GM12875 (cell line): Measurements from ENCODE around the gene IDI2.

ENCODE experiments used
- H3K4me3 ChIP-seq: one replicate; pipeline ENCODE4 v1.5.1; 2011; ENCODE audit warnings: low read depth, low read length, control low read depth
- TF ChIP-seq, protein P1 (sequence below): IDR thresholded peaks from 2 replicates; pipeline ENCODE4 v1.5.1; 2011; ENCODE audit warnings: low read depth, mild to moderate bottlenecking, control low read depth, inconsistent platforms, low read length, moderate library complexity, borderline replicate concordance; ENCODE audit not compliant: insufficient read depth

IDI2 gene

DNA sequence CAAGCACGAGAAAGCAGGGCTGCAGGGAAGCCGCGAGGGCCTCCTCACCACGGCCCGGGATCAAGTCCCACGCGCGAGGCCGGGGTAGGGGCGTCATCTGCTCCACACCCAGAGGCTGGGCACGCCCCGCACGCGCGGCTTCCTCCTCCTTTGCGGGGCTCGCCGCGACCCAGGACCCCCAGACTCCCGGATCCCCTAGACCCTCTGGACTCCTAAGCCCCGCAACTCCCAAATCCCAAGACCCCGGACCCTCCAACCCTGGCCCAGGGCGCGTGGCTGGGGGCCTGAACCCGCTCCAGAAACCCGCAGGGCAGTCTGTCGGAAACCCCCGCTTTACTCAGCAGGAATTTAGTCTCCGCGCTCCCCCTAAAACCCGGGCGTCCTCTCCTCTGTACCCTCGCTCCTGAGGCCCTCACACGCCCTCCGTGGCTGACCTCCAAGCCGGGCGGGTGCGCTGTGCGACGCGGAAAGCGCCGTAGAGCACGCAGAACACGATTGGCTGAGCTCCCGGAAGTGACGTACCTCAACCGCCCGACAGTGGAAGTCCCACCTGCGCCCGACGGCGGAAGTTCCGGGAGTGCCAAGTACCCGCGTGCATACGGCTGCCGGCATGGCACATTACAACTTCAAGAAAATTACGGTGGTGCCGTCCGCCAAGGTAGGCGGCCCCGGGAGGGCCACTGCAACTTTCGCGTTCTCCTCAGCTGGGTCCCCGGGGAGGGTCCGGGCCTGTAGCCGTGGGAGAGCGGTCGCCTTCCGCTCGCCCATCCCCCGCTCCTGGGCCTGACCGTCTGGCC, 37.6 kb downstream of the IDI2 start, which contains the start of gene GTPBP4:
TSS of gene GTPBP4 (plus strand) at position 565 of the 797 bp plus-strand sequence. CDS start at position 611, 46 bp downstream.
- H3K4me3 ChIP-seq = peak within 1 kb of the TSS; percentile 92
- TF ChIP-seq, protein P1, sequence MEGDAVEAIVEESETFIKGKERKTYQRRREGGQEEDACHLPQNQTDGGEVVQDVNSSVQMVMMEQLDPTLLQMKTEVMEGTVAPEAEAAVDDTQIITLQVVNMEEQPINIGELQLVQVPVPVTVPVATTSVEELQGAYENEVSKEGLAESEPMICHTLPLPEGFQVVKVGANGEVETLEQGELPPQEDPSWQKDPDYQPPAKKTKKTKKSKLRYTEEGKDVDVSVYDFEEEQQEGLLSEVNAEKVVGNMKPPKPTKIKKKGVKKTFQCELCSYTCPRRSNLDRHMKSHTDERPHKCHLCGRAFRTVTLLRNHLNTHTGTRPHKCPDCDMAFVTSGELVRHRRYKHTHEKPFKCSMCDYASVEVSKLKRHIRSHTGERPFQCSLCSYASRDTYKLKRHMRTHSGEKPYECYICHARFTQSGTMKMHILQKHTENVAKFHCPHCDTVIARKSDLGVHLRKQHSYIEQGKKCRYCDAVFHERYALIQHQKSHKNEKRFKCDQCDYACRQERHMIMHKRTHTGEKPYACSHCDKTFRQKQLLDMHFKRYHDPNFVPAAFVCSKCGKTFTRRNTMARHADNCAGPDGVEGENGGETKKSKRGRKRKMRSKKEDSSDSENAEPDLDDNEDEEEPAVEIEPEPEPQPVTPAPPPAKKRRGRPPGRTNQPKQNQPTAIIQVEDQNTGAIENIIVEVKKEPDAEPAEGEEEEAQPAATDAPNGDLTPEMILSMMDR = 0 out of 2 replicates have a peak, but pooled peaks have one; percentile 12

DNA sequence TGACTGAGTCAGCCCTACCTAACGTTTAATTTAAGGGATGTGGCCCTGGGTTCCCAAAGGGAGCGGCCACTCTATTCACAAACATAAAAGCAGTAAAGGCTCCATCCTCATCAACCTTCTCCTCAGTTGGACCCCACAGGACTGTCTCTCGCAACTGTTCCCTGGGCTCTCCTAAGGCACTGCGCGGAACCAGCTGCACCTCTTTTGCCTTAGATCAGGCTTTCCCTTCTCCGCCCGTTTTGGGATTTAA, 38.1 kb downstream of the IDI2 start:
- TF ChIP-seq, protein P1 = no peak
- peak overlapping the region; percentile 92 for H3K4me3 ChIP-seq

DNA sequence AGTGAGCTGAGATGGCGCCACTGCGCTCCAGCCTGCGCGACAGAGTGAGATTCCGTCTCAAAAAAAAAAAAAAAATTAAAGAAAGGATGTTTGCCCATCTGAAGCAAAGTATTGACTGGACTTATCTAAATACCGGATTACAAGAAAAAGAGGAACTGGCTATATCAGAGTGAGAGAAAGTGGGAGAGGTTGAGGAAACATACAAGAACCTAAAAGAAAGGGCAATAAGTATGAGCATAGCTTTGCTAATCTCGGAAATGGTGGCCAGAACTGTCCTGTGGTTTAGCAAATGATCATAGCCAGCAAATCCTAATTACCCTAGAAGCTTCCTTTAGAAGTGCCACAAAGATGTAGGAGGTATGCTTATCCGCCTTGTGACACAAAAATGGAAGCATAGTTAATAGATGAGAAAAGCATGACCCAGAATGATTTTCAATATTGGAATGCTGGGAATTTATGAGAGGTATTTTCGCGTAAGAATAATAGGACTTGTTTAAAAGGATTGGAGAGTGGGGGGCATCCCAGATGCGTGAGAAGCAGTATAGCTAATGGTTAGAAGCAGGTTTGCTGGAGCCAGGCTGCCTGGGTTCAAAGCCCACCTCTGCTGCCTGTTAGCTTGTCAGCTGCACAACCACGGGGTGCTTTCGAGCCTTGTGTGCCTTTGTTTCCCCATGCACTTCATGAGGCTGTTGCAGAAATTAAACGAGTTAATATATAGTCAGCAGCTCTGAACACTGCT, 38.6 kb downstream of the IDI2 start:
- TF ChIP-seq, protein P1 = no peak
- H3K4me3 ChIP-seq = peak overlapping the region; percentile 92

DNA sequence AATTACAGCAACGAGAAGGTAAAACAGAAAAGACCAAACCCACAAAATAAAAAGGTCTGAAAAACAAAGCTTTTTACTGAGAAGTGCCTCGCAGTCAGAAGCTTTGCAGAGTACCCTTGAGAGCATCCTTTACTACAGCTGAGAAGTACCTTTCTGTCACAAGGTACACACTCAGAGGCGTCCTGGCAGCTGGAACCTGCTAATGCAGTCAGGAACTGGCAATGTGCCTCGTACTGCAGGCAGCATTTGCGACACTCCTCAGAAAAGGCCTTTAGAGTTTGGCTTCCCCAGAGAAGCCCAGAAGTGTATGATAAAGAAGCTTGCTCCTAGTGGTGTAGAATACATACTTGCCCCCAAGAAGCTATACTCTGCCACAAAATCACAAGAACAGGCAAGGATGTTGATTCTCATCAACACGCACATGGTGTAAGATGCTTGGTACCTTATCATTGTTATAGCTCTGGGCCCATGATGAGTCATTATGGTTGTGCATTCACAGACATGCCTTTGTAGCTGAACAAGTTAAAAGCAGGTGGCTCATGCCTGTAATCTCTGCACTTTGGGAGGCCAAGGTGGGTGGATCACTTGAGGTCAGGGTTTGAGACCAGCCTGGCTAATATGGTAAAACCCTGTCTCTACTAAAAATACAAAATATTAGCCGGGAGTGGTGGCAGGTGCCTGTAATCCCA, 39.4 kb downstream of the IDI2 start:
- TF ChIP-seq, protein P1 = no peak
- H3K4me3 ChIP-seq = no peak overlapping the region

DNA sequence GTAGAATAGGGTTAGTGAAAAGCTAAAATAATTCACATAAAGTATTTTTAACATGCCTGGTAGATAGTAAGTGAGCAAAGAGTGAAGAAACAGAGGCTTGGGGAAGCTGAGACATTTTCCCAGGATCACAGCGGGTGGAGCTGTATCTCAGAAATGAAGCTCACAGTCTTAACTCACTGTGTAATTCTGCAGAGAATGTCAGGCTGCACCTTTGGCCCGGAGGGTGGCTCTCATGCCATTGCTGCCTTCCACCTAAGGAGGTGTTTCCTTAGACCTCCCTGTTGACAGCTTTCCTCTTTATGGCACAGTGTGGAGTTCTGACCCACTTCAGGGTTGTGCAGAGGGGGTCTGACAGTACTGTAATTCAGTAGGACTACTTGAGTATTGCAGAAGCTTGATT, 40.3 kb downstream of the IDI2 start:
- TF ChIP-seq, protein P1 = no peak
- no peak overlapping the region for H3K4me3 ChIP-seq

DNA sequence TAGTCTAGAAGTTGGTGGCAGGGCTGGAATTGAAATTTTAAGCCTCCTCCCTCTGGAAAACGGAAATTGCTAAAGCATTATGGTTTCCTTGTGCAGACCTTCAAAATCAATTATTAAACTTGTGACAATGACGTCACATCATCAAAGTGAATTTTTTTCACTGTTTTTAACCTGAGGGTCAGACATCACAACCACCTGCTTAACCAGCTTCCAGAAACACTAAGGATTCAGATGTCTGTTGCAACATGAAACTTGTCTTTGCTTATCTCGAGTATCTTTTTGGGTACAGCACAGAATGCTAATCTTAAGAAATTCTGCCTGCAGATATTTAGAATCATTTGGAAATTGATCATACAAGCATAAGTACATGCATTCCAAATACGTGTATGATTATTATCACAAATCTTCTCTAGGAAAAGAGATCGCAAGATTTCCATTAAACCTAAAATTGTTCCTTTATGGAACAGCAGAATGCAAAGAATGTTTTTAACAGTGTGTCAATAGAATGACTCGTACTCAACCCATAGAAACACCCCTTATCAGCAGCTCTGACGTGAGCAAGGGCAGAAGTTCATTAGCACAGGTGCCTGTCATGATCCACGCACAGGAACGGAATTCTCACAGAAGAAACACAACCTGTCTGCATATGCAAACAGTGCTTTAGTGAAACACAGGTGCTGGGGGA, 41.5 kb downstream of the IDI2 start:
- H3K4me3 ChIP-seq = no peak overlapping the region
- TF ChIP-seq, protein P1 = no peak
